Epidermal melanocyte (primary cell): ENCODE results near the gene PLXNC1.
A peak's percentile ranks its signal among the peaks of the same experiment; 100 is the strongest.

Experiments used
- DNase-seq: peaks from one replicate; pipeline ENCODE4 v3.0.0; 2011; ENCODE audit warnings: low spot score; ENCODE audit not compliant: insufficient read length

Gene PLXNC1

GRCh38 chr12:94157181-94157580 lies 8.8 kb downstream of the PLXNC1 start:
- DNase-seq = no peak

- no peak for DNase-seq
These were observed 9.6 kb downstream of the PLXNC1 start for GRCh38 chr12:94157981-94158411.

- no peak for DNase-seq
These were observed 10.3 kb downstream of the PLXNC1 start for GRCh38 chr12:94158666-94159065.

GRCh38 chr12:94162108-94162507 lies 13.7 kb downstream of the PLXNC1 start:
- DNase-seq = no peak

GRCh38 chr12:94163850-94164249 lies 15.5 kb downstream of the PLXNC1 start:
- DNase-seq = no peak

GRCh38 chr12:94165138-94165537 lies 16.8 kb downstream of the PLXNC1 start:
- no peak for DNase-seq

GRCh38 chr12:94165670-94166364 lies 17.4 kb downstream of the PLXNC1 start:
- no peak for DNase-seq

- DNase-seq = peak; percentile 64
These were observed 18.8 kb downstream of the PLXNC1 start for GRCh38 chr12:94167071-94167755.

- DNase-seq = no peak
These were observed 19.5 kb downstream of the PLXNC1 start for GRCh38 chr12:94167756-94168416.

GRCh38 chr12:94169495-94169894 lies 21.1 kb downstream of the PLXNC1 start:
- DNase-seq = no peak

GRCh38 chr12:94169966-94170689 lies 21.8 kb downstream of the PLXNC1 start:
- DNase-seq = no peak

- no peak for DNase-seq
These were observed 22.6 kb downstream of the PLXNC1 start for GRCh38 chr12:94170690-94171594.

- DNase-seq = no peak
These were observed 23.2 kb downstream of the PLXNC1 start for GRCh38 chr12:94171595-94171930.

GRCh38 chr12:94172031-94172430 lies 23.7 kb downstream of the PLXNC1 start:
- DNase-seq = no peak

- no peak for DNase-seq
These were observed 24.6 kb downstream of the PLXNC1 start for GRCh38 chr12:94172973-94173372.

GRCh38 chr12:94173660-94174265 lies 25.4 kb downstream of the PLXNC1 start:
- DNase-seq = no peak

GRCh38 chr12:94174576-94174975 lies 26.2 kb downstream of the PLXNC1 start:
- no peak for DNase-seq

- no peak for DNase-seq
These were observed 27.6 kb downstream of the PLXNC1 start for GRCh38 chr12:94175763-94176668.

- DNase-seq = no peak
These were observed 29.7 kb downstream of the PLXNC1 start for GRCh38 chr12:94178054-94178453.
